HG02970 (cell line): Measurements from ENCODE around the gene INS.
"Not testable (repeated sequence)": the region's sequence is repeated elsewhere in the genome, so short reads cannot be mapped to it uniquely, and the experiment has no call there.

Experiments
- ATAC-seq: cut with Tn5 transposase; IDR thresholded peaks from one replicate; pipeline ENCODE4 v1.9.1; 2021; ENCODE audit warnings: mild to moderate bottlenecking, moderate library complexity, moderate number of reproducible peaks; ENCODE audit not compliant: unreplicated experiment, low FRiP score

The INS gene

DNA sequence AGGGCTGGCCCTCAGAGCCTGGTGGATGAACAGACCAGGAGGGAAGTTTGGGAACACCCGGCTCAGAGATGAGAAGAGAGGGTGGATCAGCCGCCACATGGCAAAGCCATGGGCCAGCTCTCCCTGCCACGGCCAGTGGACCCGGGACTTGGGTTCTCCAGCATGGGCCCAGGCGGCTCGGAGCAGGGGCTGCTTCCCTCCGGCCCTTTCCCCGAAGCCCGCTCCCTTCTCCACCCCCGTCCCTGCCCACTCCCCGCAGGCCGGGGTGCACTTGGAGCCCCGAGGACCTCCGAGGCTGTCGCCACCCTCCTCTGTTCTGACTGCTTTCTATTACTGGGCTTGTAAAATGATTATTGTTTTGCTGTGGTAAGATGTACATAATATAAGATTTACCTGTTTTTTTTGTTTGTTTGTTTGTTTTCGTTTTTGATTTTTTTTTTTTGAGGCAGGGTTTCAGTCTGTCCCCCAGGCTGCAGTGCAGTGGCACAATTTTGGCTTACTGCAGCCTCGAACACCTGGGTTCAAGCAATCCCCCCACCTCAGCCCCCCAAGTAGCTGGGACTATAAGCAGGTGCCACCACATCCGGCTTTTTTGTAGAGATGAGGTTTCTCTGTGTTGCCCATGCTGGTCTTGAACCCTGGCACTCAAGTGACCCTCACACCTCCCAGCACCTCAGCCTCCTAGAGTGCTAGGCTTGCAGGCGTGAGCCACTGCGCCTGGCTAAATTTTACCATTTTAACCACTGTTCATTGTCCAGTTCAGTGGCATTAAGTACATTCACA lies 21.9 kb upstream of the INS start:
- no peak for ATAC-seq

DNA sequence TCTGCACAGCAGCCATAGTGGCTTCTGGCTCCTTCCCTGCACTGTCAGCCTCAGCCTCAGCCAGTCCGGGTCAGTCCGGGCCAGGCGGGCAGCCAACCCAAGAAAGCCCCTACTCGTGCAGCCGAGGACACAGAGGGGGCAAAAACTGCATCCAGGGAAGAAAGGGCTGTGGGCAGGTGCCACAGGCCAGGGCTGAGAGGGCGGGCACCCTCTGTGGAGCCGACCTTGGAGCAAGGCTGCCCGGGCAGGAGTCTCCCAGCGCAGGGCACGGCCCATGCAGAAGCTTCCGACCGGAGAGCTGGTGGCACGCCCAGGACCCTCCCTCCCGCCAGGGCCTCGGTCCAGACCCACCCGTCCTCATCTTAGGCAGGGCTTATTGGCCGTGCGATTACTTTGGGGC lies 21.1 kb upstream of the INS start:
- ATAC-seq = no peak

DNA sequence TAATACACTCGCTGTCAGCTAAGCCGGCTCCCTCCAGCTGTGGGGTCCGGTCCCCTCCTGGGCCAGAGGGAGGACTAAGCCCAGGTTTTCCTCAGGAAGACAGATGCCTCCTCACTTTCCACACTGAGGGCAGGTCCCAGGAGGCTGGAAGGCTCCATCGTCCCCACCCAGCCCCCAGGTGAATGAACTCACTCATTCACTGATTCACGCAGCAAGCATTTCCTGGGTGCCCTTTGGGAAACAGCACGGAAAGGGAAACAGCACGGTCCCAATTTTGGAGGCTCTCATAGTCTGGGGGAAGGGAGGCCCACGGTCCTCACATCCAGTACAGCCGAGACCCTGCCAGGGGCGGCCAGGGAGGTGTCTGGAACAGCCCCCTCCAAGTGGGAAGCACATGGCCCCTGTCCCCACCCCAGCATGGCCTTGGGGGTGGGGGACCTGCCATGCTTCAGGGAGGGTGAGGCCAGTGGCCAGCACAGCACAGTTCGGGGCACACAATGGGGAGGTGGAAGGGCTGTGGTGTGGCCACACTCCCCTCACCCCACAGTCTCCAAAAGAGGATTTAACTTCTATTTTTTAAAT lies 19.9 kb upstream of the INS start:
- no peak for ATAC-seq

DNA sequence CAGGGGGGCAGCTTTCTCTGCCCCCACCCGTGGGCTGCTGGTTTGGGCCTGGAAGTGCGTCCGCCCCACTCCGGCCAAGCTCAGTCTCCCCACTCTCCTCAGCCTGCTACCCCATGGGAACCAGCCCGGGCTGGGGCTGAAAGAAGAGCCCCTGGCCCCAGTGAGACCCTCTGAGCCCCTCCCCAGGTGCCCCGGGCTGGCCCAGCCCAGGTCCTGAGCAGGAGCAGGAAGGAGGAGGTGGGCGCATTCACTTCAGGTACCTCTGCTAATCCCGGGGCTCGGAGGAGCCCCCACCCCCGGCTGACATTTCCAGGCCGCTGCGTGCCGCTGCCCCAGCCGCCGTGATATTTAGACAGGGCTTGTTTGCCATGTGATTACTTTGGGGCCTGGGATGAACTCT lies 19.3 kb upstream of the INS start:
- no peak for ATAC-seq

DNA sequence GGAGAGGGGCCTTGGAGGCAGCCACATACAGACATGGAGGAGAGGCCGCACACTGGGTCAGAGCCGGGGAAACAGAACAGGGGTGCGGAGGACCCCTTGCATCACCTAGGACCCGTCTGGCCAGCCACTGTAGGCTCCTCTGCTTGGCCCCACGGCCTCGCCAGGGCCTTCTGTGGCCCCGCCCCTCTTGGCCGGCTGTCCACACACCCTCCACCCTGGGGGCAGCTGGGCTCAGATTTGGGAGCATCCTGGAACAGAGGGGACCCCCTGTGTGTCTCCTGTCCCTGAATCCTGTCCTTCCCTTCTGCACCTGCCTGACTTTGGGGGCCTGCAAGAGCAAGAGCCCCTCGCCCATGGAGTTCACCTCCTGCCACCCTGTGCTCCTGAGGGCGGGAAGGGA lies 18.5 kb upstream of the INS start:
- ATAC-seq = no peak

DNA sequence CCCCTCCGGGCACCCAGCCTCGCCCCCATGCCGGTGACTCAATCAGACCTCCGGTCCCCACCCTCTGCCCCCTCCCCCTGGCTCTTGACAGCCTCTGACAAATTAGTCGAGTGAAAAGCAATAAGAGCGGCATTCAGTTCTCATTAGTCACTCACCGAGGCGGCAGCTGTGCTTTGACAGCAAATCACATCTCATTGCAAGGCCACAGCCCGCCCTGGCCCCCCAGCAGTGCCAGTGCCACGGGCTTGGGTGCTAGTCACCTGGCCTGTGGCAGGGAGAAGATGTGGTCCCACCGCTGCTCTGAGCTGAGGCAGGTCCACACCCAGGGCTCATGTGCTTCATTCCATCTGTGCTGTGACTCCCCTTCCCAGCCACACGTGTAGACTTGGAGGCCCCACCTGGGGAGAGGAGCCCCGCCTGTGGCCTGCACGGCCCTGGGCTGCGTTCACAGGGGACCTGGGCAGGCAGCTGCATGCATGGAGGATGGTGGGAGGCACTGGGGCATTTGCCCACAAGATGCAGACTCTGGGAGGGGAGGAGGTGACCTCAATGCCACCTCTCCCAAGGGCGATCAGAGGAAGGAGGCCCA lies 18.0 kb upstream of the INS start:
- ATAC-seq = no peak

DNA sequence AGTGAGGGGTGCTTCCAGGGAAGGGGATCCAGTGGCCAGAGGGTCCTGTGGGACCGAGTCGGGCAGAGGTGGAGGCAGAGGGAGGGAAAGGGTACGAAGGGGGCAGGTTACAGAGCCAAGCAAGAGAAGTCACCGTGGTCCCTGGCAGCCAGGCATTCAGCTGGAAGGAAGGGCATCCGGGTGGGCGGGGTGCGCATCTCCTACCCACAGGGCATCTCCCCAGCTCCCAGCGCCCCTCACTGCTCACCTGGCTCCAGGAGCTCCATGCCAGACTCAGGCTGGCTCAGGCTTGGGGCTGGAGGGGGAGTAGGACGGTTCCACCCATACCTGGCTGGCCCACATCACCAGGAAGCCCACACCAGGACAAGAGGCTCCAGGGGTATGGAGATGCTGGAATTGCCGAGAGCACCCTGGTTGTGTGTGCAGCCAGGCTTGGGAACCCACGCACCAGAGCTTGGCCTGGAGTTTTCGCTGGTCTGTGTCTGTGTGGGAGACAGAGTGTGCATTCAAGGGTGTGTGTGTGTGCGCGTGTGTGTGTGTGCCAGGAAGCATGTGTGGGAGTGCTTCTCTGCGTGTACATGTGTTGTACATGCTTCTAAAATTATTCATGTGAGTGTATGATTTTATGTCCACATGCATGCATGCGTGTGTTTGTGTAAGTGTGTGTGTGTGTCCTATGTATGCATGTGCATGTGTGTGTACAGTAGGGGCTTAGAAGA lies 17.2 kb upstream of the INS start:
- ATAC-seq = not testable (repeated sequence)

DNA sequence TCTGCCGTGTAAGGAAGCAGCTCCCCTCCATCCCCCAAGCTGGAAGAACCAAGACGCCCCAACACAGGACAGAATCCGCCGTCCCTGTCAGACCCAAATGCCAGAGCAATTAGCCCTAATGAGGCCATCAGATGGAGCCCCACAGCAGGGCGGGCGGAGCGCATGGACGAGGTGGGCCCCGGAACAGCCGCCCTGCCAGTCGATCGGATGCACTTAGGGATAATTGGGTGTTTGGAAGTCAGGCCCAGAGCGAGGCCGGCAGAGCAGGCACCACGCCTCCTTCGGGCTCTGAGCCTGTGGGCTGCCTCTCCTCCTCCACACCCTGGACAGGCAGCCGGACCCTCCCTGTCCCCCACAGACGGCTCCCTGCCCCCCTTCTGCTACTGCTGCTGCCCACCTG lies 16.1 kb upstream of the INS start:
- no peak for ATAC-seq

DNA sequence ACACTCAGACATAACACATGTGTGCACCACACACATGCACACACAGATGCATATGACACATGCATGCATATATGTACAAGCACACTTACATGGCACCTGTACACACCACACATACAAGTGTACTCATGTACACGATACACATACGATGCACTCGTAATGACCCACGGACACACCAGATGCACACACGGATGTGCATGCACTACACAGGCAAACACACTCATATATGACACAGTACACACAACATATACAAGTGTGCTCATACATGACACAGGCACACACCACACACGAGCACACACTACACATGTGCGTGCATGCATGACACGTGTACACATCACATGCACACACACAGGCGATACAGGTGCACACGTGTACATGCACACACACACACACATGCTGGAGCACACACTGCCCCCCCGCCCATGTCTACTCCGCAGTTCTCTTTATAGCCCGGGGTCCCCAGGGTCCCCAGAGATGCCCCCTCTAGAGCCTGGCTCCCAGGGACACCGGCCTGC lies 15.4 kb upstream of the INS start:
- ATAC-seq = no peak

DNA sequence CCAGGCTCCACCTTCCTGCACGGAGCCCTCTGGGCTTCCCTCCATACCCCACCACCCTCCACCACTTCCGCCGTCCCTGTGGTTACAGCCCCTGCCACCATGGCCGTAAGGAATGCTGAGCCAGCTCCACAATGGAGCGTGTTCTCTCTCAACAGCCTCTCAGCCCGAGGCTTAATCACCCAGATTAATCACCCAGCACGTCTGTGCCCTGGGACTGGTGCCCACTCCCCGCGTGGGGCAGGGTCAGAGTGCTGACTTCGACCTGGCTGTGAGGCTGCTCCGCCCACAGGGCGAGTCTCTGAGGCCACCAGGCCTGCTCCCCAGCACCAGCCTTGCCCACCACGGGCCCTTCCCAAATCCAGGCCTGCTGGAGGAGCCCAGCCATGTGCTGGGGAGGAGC lies 14.7 kb upstream of the INS start:
- ATAC-seq = no peak

DNA sequence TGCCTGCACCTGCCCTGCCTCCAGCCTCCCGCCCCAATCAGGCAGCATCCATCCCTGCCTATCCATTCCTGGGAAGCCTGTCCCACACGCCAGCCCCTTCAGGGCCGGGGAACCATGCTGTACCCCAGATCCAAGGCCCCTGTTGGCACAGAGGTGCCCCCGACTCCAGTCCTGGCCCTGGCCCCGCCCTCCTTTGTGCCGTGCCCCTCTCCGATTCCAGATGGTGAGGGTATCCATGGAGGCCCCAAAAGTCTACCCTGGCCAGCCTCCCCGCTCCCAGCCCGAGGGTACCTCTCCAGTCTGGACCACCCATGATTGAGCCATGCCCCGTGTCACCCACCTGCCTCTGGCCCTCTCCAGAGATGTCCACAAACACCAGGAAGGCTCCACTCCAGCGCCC lies 13.4 kb upstream of the INS start:
- no peak for ATAC-seq

DNA sequence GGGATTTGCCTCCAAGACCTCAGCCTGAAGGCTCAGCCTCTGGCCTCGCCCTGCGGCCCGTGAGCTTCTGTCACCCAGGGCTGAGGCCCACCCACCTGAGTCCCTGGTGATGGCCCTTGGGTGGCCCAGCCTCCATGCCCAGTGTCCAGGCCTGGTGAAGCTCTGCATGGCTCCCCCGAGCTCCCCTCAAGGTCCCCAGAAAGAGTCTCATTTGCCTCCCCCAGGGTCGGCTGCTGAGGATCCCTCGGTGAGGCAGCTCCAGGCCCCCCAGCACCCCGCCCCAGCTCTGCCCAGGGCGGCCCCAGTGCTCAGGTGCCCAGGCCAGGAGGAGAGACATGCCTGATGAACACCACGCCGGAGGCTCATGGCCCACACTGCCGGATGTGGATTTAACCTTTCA lies 12.8 kb upstream of the INS start:
- ATAC-seq = no peak

DNA sequence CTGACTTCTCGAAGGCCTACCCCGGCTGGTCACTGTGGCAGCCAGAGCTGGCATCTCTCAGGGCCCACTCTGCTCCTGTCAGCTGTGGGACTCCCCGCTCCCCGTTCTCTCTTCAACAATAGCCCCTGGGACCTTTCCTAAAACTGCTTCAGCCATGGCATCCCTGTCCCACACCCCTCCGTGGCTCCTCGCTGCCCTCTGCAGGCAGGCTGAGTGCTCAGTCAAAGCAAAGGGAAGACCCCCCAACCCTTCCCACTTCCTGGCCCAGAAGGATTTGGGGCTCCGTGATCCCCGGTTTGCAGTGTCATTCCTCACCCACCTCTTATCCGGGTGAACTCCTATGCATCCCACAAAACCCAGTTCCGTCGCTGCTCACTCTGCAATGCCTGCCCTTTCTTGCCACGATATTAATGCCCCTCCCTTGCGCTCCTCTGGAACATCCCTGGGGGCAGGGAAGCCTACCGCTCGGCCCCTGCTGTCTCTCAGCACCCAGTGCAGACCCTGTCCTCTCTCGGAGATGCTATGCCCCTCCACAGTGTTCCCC lies 12.2 kb upstream of the INS start:
- ATAC-seq = no peak

DNA sequence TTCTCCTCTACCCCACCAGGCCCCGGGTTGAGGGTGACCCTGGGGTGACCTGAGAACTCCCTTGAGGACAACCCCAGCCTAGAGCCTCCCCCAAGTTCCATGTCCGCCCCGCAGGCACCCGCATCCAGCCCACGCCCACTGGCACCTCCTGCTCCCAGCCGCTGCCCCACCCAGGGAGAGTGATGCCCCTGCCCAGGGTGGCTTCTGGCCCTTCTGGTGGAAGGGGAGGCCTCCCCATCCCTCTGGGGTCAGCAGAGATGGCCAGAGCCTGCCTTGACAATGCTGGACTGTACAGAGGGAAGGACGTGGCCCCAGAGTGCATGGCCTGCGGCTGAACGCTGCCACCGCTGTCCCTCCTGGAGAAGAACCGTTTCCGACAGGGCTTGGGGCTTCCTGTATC lies 11.7 kb upstream of the INS start:
- ATAC-seq = no peak

DNA sequence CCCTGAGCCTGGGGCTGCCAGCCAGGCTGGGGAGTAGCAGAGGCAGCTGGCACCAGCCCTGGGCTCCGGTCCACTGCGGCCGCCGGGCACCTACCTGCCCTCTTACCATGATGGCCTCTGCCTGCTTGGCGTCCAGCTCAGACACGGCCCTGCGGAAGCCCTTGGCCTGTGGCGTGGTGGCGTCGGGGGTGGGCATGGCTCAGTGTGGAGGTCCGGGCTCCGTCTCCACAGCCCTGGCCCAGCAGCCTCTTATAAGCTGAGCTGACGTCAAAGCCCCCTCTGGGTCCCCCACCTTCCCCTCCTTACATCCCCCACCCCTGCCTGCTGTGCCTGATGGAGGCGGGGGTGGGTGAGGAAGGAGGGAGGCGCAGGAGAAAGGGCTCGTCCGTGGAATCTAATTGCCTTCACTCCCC lies 10.6 kb upstream of the INS start, which contains the start of gene TH:
TSS of gene TH (minus strand) at position 225 of the 413 bp plus-strand sequence. CDS start at position 196, 29 bp downstream.
- no peak for ATAC-seq

DNA sequence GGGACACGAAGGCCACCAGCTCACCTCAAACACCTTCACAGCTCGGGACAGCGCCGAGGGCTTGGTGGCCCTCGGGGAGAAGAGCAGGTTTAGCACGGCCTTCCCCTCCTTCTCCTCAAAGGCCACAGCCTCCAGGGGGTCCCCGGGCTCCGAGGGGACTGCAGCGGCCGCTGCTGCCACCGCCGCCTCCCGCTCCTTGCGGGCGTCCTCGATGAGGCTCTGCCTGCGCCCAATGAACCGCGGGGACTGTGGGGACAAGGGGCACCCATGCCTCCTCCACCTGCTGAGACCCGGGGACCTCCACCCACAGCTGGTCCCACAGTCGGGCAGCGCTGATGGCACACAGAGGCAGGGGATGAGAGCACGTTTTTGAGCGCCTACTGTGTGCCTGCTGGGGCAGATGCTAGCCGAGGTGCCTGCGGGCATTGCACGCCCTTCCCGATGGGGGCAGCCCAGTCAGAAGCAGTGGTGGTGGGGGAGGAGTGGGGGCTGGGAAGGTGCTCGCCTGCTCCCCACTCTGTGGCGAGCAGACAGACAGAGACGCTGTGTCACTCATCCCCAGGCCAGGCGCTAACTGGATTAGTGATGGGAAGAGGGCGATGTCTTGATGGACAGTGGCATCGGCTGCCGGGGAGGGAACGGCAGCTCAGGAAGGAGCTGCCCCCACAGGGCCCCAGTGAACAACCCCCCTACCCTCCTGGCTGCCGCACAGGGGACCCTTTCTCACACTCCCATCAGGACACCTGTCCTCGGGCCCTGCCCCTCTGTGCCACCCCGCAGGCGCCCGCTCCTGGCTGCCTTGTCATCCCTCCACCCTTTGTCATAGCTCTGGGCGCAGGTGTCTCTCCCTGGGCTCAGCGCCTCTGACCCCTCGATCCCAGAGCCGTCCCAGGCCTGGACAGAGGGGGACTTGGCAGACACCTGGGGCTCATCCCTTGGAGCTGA lies 8.9 kb upstream of the INS start:
- ATAC-seq = no peak

DNA sequence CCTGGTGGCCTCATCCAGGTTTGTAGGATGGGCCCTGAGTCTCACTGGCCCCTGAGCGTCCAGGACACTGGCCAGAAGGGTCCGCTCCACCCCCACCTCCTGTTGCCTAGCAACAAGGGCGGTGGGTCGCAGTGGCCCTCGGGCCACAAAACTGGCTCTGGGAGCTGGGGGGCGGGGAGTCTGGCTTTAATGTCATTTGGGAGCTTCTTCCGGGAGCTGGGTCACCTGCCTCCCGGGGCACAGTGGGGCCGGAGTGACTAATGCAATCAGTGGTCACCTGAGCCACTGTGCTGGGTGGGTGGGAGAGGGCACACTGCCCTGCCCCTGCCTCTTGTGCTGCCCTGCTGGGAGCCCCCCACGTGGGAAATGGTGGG lies 8.0 kb upstream of the INS start:
- ATAC-seq = no peak

DNA sequence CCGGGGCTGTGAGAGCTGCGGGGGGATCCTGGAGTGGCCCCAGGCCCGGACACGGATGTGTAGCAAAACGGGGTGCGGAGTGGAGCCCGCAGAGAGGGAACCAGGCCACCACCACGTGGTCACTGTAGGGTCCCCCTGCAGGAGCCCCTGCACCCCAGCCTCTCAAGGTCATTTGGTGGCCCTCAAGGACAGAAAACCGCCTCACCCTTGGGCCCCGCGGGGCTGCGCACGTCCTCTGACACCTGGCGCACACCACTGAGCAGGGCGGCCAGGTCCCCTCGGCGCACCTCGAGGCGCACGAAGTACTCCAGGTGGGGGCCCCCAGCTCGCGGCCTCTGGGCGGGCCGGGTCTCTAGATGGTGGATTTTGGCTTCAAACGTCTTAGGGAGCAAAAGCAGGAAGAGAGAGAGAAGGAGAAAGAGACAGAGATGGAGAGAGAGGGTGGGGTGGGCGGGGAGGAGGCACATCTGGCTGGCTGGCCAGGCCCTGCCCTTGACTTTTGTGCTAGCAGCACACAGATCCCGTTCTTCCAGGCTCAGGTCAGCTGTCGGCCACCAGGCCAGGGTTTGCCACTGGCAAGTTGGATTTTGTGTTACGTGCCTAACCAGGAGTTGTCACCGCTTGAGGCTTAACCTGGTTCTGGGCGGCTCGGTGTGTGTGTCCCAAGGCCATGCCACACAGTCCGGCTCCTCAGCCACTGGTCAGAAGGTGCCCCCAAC lies 7.4 kb upstream of the INS start:
- no peak for ATAC-seq
